ENCODE measurements around the gene C2CD2. TPM values are rescaled to one million over a fixed set of nuclear protein-coding genes. Genes with fewer than 3 reads are reported as not detected.

Gene C2CD2
- total RNA-seq, 1 experiment from 2014 or later: 9.3 TPM

DNA sequence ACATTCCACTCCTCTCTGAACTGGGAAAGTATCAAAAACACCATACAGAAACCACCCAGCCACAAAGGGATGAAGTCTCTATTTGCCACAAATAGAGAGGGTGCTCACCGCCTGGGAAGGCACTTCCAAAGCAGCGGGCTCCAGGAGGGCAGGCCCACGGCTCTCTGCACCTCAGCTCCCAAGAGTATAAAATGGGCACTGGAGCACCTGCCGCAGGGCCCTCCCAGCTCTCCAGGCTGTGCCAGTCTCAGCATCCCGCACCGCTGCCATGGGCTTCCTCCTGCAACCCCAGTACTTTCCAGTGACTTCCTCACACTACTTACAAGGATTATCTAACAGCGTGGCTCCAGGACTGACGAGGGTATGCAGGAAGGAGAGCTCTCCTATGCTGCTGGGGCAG is 14.4 kb downstream of the C2CD2 start:
- no peak for DNase-seq (ENCODE audit: extremely low read depth, low read depth)

DNA sequence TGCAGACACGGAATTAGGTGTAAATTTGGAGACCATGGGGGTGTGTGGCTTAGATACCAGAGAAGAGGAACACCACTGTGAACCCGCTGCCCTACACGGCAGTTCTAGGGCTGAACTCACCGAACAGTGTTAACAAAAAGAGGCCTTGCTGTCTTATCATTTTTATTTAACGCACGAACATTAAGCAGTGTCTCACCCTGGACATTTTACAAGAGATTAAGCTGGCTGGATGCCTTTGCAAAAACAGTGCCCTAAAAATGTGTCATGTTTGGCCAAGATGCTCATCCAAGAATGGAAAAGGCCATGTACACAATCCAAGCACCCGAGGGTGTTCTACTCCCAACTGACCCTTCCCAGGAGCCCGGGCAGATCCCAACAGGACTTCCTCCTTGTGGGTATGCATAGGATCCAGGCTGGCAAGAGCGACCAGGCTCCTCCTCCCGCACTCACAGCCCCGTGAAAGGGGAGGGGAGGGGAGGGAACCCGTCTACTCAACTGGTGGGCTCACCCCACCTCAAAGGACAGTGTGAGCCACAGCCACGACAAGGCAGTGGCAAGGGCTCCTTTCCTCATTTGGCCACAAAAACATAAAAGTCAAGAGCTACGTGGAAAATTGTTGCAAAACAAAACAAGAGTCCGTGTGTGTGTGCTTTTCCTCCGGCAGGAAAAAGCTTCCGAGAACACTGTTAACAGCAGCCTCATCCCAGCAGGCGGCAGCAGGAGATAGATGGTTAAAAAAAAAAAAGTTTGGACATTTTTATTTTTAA is 20.3 kb downstream of the C2CD2 start:
- peak; percentile 19 for DNase-seq (ENCODE audit: extremely low read depth, low read depth)

DNA sequence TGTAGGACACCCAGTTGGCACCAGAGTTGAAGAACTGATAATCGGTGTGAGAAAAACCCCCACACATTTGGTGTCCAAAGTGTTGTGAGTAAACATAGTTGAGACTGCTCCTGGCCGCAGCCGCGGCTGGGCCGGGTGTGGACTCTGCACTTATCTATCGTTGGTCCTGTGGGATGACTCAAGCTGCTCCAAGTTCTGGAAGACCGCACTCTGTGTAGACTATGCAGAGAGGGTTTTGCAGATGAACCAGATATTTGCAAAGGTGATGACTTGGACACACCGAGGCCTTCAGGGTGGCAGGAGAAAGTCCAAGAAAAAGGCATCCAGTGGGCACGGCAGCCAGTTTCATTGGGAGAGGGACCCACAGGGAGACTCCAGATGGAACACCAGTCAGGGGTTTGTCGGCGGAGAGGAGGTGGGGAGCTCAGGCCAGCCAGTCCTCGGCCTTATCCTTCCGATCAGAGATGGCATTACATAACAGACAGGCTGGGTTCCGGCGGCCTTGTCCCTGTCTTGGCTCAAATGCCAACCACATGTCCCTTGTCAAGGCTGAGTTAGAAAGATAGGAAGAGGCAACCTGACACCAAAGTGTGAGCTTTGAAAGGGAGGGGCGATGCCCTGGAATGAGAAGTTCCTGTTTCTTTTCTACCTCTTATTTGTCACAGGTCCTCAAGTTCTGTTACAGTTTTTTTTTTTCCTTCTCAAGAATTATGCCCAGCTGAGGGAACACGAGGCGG is 21.1 kb downstream of the C2CD2 start:
- DNase-seq (ENCODE audit: extremely low read depth, low read depth): peak; percentile 48

DNA sequence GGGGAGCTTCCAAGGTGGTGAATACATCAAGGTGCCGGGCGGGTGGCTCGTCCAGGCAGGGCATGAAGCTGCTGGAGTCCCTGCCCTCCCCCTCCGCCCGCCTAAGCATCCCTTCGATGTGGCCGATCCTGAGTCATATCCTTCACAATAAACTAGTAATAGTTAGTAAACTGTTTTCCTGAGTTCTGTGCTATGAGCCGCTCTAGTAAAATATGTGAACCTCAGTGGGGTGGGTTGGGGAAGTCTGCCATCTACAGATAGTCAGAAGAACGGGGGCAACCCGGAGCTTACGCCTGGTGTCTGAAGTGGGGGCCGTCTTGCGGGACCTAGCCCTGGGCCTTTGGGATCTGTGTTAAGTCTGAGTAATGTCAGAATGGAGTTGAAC is 21.6 kb downstream of the C2CD2 start:
- DNase-seq (ENCODE audit: extremely low read depth, low read depth): peak; percentile 30

DNA sequence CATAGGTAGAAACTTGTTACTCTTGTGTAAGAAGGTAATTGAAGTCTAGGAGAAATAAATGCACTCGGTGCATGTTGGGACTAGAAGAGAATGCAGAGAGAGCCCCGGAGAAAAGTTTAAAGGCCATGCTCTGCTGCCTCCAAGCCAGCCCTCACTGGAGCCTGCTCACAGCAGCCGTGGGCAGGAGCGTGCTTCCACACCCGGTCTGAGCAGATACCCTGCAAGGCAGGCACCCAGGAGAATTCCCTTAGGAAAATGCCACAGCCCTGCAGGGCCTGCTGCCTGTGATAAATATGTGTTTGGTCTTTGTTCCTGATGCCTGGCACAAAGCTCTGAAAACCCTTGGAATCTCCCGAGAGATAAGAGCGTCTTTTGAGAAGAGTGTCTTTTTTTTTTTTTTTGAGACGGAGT is 22.8 kb downstream of the C2CD2 start:
- no peak for DNase-seq (ENCODE audit: extremely low read depth, low read depth)

- no peak for DNase-seq (ENCODE audit: extremely low read depth, low read depth)
Measured at GRCh38 chr21:41929248-41929647, 24.6 kb downstream of the C2CD2 start.

- no peak for DNase-seq (ENCODE audit: extremely low read depth, low read depth)
Measured at GRCh38 chr21:41928621-41929220, 25.1 kb downstream of the C2CD2 start.

DNA sequence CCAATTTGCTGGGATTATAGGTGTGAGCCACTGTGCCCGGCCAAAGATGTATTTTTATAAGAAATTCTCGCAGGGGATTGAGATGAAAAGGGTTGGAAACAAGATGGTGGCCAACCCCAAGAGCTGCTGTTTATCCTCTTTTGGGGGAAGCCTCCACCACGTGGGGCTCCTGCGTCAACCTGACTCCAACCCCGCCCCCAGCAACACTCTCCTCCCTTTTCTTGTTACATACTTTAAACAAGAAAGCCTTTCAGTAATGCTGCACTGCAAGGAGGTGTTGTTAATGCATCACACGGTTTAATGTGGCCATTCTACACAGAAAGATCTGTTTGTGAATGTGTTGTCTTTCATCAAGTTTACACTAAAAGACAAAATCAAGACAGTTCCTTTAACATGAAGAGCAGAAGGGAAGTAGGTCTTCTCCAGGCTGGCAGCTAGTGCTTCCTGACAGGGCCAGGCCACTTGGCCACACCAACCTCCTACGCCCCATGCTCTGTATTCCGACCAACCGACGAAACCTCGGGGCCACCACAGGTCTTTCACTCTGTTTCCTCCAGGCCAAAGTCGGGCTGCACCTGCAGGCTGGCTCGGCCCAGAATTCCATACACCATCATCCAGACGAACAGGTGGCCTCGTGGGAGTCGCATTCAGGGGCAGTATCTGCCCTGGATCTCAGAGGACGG is 25.9 kb downstream of the C2CD2 start:
- no peak for DNase-seq (ENCODE audit: extremely low read depth, low read depth)

DNA sequence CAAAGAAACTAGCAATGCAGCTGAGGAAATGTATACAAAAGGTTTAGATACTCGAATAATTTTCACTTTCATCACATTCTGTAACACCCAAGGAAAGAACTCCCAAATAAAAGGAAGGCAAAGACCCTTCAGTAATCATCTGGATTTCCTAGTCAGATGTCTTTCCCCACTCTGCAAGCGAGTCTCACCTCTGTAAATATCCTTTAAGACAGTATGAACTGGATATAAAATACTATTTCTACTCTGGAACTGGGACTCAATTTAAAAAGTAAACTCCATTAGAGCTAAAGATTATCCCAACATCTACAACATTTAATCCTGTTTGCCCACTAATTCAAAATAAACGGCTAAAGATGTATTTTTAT is 27.0 kb downstream of the C2CD2 start:
- DNase-seq (ENCODE audit: extremely low read depth, low read depth): no peak

DNA sequence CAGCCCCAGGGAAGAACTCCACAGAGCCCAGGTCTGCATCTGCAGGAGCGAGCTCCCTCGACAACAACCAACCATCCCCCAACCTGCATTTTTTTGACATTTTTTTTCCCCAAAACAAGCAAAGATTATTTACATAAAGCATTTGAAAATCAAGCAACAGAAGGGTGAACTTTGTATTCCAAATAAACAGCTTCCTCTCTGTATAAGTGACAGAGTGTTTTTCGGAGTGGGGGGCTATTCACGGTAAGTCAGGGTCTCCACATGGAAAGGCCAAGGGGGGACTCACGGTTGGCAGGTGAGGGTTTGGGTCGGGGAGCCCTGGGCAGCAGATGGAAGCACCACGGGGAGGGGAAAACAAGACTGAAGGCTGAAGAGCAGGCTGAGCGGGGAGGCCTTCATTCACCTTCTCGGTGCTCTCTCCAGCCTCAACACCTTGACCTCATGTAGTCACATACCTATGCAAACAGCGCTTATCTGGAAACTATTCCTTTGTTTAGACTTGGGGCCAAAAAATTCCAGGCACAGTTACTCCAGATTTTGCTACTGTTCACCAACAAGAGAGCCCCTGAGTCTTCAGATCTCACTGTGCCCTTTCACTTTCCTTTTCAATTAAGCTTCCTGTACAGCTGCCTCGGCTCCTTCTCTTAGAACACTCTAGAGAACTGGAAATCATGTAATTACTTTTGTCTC is 27.6 kb downstream of the C2CD2 start:
- no peak for DNase-seq (ENCODE audit: extremely low read depth, low read depth)

GRCh38 chr21:41925767-41926116 is 28.1 kb downstream of the C2CD2 start:
- no peak for DNase-seq (ENCODE audit: extremely low read depth, low read depth)

DNA sequence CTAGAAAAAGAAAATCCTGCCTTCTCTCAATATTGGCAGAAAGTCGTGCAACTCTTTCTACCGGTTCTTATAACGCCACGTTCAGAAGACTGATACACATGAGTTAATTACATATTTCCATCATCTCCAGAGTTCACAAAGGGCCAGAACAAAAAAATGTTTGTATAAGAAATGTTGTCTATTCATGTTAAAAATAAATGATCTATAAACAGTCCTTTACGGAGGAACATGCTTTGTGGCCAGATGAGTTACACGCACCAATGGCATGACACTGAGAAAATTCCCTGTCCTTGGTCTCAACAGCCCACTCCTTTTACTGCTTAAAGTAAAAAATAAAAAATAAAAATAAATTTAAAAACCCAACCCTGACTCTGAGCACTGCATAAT is 29.5 kb downstream of the C2CD2 start:
- no peak for DNase-seq (ENCODE audit: extremely low read depth, low read depth)

DNA sequence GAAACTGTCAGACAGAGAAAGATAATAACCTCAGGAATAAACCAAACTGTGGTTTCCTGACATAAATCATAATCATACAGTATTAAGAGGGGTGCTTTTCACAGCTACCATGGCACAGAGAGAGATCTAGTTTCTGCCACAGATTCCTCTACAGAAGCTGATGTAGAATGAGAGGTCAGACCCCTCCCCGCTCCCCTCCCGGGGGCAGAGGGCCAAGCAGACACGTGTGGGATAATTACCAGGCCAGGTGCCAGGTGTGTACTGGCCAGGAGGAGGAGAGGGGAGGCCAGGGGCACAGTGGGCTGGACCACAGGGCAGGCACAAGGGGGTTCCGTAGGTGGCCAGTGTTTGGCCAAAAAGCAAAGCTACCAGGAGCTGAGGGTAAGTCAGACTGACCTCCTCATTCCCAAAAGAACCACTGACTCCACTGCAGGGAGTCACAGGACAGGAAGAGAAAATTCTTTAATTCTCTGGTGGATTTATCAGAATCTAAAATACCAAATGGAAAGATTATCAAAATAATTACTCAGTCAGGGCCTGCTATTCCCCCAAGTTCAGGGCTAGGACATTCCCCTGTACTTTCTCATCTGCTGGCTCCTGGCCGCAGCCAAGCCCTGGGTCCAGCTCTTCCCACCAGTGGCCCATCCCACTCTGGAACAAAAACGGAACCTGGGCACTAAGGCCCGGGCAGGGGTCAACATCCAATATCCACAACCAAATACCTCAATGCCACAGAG is 30.0 kb downstream of the C2CD2 start:
- no peak for DNase-seq (ENCODE audit: extremely low read depth, low read depth)

- no peak for DNase-seq (ENCODE audit: extremely low read depth, low read depth)
Measured at GRCh38 chr21:41923186-41923585, 30.6 kb downstream of the C2CD2 start.

DNA sequence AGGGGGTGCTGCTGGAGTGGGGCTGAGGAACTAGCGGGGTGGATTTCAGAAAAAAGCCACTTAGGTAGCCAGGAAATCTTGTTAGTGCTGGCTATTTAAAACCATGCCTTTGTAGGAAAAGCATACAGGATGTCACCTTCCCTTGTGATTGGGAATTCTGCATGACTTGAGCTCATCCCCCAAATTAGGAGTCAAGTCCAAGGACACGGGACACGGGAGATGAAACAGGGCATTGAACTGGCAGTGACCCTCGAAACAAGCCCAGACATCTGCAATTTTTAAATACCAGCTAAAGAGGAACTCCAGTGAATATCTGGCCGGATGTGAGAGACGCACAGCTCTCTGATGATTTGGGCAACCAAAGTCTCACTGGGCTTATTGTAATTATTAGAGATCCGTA is 32.8 kb downstream of the C2CD2 start:
- no peak for DNase-seq (ENCODE audit: extremely low read depth, low read depth)

DNA sequence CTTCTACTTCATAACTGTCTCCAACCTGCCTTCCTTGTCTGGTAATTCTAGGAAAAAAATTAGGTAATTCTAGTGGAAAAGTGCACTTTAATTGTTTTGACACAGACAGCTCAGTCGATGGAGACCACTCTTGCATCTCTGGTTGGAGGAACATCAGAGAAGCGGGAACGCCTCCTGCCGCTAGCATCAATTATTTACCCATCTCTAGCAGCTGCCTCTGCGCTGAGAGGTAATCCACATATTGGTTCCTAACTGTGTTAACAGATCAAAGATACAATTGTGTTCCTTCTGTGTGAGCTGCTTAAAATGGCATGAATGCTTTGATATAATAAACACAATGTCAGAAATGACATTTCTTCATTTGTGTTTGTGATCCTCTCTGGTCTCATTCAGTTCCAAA is 33.3 kb downstream of the C2CD2 start:
- no peak for DNase-seq (ENCODE audit: extremely low read depth, low read depth)

- DNase-seq (ENCODE audit: extremely low read depth, low read depth): no peak
Measured at GRCh38 chr21:41919666-41920398, 34.0 kb downstream of the C2CD2 start.

DNA sequence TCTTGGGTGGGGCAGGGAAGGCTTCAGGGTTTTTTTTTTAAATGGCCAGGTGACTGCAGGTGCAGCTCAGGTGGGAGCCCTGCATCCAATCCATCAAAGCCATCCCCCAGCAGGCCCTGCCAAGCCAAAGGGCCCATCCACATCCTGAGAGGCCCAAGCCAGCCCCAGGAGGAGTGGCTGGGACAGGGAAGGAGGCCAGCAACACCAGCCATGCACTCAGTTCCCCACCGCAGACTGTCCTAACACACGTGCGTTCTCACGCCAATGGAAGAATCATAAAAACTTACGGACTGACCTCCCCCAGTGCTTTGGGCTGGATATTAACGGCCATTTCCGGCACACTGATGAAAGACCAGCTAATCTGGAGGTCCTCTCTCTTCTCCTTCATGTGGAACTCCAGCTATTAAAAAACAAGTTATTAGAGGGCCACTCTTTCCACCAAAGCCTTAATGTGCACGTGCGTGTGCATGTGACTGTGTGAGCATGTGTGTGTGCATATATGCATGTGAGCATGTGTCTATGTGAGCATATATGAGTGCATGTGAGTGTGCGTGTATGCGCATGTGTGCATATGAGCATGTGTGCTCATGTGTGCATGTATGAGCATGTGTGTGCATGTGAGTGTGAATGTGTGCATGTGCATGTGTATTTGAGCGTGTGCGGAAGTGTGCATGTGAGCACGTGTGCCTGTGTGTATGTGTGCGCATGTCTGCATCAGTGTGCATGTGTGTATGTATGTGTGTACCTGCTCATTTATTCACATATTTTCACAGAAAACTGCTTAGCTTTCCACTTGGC is 35.1 kb downstream of the C2CD2 start:
- no peak for DNase-seq (ENCODE audit: extremely low read depth, low read depth)

DNA sequence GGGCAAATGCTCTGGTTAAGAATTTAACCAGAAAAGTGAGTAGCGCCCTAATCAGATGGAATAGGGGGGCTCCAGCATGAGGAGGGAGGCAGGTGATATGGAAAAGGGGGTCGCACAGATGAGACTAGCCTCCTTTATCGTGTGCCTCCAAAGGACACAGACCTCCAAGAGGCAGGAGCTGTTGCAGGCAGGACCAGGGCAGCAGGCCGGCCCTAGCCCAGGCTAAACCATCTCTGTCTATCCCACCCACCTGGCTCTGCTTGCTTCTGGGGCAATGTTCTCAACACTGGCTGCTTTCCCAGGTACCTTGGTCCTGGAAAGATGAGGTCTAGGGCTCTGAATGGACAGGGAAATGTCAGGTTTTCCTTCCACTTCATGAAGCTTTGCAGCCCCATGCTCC is 36.3 kb downstream of the C2CD2 start:
- no peak for DNase-seq (ENCODE audit: extremely low read depth, low read depth)

Measured in NCI-H460 (cell line).